MM.1S (cell line): Measurements from ENCODE around the gene TCF7L2.

ENCODE experiments used
- DNase-seq: peaks from one replicate; pipeline ENCODE4 v3.0.0-alpha.2; 2015
- H2AFZ ChIP-seq: fragments of 300-600 bp; sonication (generic); 2 replicates; pipeline ENCODE4 v1.6.0; 2016; ENCODE audit warnings: antibody characterized with exemption, low read length
- H3F3A ChIP-seq: fragments of 300-600 bp; sonication (generic); 2 replicates; pipeline ENCODE4 v1.6.1; 2016; ENCODE audit warnings: mild to moderate bottlenecking, antibody characterized with exemption, low read length, moderate library complexity, mixed read lengths; ENCODE audit not compliant: insufficient read depth
- H3K27ac ChIP-seq: fragments of 300-600 bp; sonication (generic); 2 replicates; pipeline ENCODE4 v1.5.1; 2016; ENCODE audit warnings: mild to moderate bottlenecking, low read length
- H3K27me3 ChIP-seq: fragments of 300-600 bp; sonication (generic); replicated peaks from 2 replicates; pipeline ENCODE4 v1.6.0; 2016; ENCODE audit warnings: low read length; ENCODE audit not compliant: insufficient read depth
- H3K36me3 ChIP-seq: fragments of 300-600 bp; sonication (generic); replicated peaks from 2 replicates; pipeline ENCODE4 v1.6.1; 2016; ENCODE audit warnings: mild to moderate bottlenecking, low read length, mixed read lengths; ENCODE audit not compliant: insufficient read depth
- H3K4me1 ChIP-seq: fragments of 300-600 bp; sonication (generic); 2 replicates; pipeline ENCODE4 v1.6.1; 2016; ENCODE audit warnings: low read length, mixed read lengths
- H3K4me2 ChIP-seq: fragments of 300-600 bp; sonication (generic); 2 replicates; pipeline ENCODE4 v1.6.0; 2016; ENCODE audit warnings: low read depth, low read length
- H3K4me3 ChIP-seq: fragments of 300-600 bp; sonication (generic); 2 replicates; pipeline ENCODE4 v1.5.1; 2016; ENCODE audit warnings: low read length, mixed read lengths
- H3K79me2 ChIP-seq: fragments of 300-600 bp; sonication (generic); 2 replicates; pipeline ENCODE4 v1.6.1; 2016; ENCODE audit warnings: mixed run types, low read length, mixed read lengths
- H3K9ac ChIP-seq: fragments of 300-600 bp; sonication (generic); 2 replicates; pipeline ENCODE4 v1.6.1; 2016; ENCODE audit warnings: low read length, mixed read lengths
- H3K9me2 ChIP-seq: fragments of 300-600 bp; sonication (generic); replicated peaks from 2 replicates; pipeline ENCODE4 v1.6.1; 2016; ENCODE audit warnings: mild to moderate bottlenecking, low read length, mixed read lengths; ENCODE audit not compliant: insufficient read depth
- H3K9me3 ChIP-seq: fragments of 300-600 bp; sonication (generic); replicated peaks from 2 replicates; pipeline ENCODE4 v1.6.1; 2016; ENCODE audit warnings: mild to moderate bottlenecking, low read length, mixed read lengths; ENCODE audit not compliant: insufficient read depth
- H4K20me1 ChIP-seq: fragments of 300-600 bp; sonication (generic); 2 replicates; pipeline ENCODE4 v1.6.1; 2016; ENCODE audit warnings: mild to moderate bottlenecking, low read length, moderate library complexity, mixed read lengths; ENCODE audit not compliant: insufficient read depth
- EZH2 ChIP-seq: fragments of 300-600 bp; sonication (generic); optimal IDR thresholded peaks from 2 replicates; pipeline ENCODE3; 2017; ENCODE audit warnings: low read depth, mild to moderate bottlenecking, antibody characterized with exemption, low read length, mixed read lengths
- EZH2phosphoT487 ChIP-seq: fragments of 300-600 bp; sonication (generic); IDR thresholded peaks from 2 replicates; pipeline ENCODE4 v1.6.1; 2018; ENCODE audit warnings: antibody characterized with exemption, low read length
- TF ChIP-seq, protein P1 (sequence below): fragments of 300-600 bp; sonication (generic); IDR thresholded peaks from 2 replicates; pipeline ENCODE4 v1.5.1; 2016; ENCODE audit warnings: antibody characterized with exemption, low read length, mixed read lengths

The TCF7L2 gene

DNA sequence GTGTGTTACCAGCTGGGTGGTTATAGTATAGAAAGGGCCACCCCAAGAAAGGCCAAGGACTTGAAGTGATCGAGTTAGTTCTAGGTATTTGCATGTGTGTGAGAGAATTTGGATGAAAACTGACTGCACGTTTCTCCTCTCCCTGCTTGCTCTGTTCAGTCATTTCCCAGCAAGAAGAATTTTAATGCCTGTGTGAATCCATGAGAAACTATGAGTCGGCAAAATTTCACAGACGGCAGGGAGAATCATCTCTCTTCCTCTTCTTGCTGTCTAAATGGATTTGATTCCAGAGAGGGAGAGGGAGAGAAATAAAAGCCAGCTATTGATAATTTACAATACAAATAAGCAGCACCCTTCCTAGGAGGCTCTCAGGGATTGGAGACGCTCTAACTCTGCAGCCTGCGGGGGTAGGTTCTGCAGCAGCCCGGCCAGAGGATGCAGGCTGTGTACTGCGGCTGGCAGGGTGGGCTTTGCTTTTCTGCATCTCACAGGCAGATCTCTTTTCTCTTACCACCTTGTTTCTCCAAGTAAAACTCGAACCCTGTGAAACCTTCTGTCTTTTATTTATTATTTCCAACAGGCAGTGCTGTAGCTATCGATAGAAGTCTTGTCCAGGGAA, 183.6 kb downstream of the TCF7L2 start:
- no peak for DNase-seq
- Histone ChIP-seq H3K4me2 (no peak overlapping the region), H3K9me2 (no peaks in the 10 kb centered on the region), H3K27me3 (peaks cover 3% of the 10 kb centered on the region; the same call in 1 of the 2 replicates), H3K27ac (no peak overlapping the region), H4K20me1 (no peaks in the 10 kb centered on the region), H3K4me1 (no peaks in the 10 kb centered on the region), H3K36me3 (no peaks in the 10 kb centered on the region), H3K9me3 (no peaks in the 10 kb centered on the region), H3K4me3 (no peak overlapping the region), H2AFZ (no peak overlapping the region), H3F3A (no peaks in the 10 kb centered on the region), H3K9ac (no peak overlapping the region), H3K79me2 (no peaks in the 10 kb centered on the region)
- TF ChIP-seq EZH2phosphoT487 (no peak), EZH2 (no peak)
- TF ChIP-seq, protein P1, sequence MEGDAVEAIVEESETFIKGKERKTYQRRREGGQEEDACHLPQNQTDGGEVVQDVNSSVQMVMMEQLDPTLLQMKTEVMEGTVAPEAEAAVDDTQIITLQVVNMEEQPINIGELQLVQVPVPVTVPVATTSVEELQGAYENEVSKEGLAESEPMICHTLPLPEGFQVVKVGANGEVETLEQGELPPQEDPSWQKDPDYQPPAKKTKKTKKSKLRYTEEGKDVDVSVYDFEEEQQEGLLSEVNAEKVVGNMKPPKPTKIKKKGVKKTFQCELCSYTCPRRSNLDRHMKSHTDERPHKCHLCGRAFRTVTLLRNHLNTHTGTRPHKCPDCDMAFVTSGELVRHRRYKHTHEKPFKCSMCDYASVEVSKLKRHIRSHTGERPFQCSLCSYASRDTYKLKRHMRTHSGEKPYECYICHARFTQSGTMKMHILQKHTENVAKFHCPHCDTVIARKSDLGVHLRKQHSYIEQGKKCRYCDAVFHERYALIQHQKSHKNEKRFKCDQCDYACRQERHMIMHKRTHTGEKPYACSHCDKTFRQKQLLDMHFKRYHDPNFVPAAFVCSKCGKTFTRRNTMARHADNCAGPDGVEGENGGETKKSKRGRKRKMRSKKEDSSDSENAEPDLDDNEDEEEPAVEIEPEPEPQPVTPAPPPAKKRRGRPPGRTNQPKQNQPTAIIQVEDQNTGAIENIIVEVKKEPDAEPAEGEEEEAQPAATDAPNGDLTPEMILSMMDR: no peak

DNA sequence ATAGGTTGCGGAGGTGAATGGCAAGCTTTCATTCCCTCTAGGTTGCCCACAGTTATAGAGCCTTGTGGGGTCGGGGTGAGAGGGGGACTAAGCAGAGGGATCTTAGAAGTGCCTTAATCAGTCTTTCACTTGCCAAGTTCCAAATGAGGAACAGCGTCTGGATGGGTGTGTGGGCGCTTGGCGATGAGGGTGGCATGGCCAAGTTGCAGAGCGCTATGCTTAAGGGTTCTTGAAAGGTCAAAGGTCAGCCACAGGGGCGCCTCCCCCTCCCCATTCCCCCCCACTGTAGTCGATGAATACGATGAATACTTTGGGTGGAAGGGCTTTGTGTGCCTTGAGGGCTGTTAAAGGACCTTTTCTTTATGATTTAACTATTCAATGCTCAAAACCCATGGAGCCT, 185.0 kb downstream of the TCF7L2 start:
- Histone ChIP-seq H3K9me2 (no peaks in the 10 kb centered on the region), H3K4me2 (no peak overlapping the region), H3F3A (no peaks in the 10 kb centered on the region), H3K9me3 (no peaks in the 10 kb centered on the region), H4K20me1 (no peaks in the 10 kb centered on the region), H3K79me2 (no peaks in the 10 kb centered on the region), H2AFZ (no peak overlapping the region), H3K27me3 (no peaks in the 10 kb centered on the region; the same call in 1 of the 2 replicates), H3K27ac (no peak overlapping the region), H3K4me3 (no peak overlapping the region), H3K9ac (no peak overlapping the region), H3K36me3 (no peaks in the 10 kb centered on the region), H3K4me1 (no peaks in the 10 kb centered on the region)
- DNase-seq: no peak
- TF ChIP-seq EZH2phosphoT487: no peak
- TF ChIP-seq EZH2: no peak
- TF ChIP-seq, protein P1: no peak

DNA sequence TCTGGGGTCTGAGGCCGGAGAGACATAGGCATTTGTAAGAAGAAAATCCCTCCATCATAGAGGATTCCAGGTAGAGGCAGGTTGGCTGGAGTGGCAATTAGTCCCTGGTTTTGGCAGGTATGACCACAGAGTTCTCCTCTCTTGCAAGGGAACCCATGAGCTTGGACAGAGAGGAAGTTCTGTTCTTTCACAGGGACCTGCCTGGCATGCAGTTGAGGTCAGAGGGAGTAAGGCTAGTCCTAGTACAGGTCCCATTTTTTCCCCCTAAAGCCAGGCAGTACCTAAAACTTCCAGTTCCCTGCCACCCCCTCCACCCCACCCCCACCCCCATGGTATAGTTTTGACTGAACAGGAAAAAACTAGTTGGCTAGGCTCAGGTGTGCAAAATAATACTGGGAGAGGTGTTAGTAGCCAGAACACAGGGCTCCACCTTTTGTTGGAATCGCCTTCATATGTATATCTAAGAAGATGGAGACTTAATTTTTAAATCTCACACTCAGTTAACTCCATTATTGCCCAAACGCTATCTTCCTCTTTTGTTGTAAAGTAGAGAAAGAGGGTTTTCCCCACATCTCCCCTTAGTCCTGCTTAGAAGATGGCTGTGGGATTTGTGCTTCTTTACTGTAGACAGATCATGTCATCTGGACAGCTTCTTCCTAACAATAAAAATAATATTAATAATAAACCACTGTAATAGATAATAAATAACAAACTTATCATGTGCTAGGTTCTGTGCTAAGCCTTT, 188.1 kb downstream of the TCF7L2 start:
- no peaks in the 10 kb centered on the region for H3F3A ChIP-seq
- no peaks in the 10 kb centered on the region for H3K4me1 ChIP-seq
- DNase-seq: no peak
- H3K4me3 ChIP-seq: no peak overlapping the region
- no peak overlapping the region for H3K27ac ChIP-seq
- no peaks in the 10 kb centered on the region; the same call in 1 of the 2 replicates for H3K27me3 ChIP-seq
- H3K4me2 ChIP-seq: no peak overlapping the region
- no peaks in the 10 kb centered on the region for H3K9me3 ChIP-seq
- H3K79me2 ChIP-seq: no peaks in the 10 kb centered on the region
- TF ChIP-seq EZH2phosphoT487 (no peak), EZH2 (no peak)
- TF ChIP-seq, protein P1: no peak
- no peaks in the 10 kb centered on the region for H3K9me2 ChIP-seq
- no peaks in the 10 kb centered on the region for H3K36me3 ChIP-seq
- no peak overlapping the region for H2AFZ ChIP-seq
- H3K9ac ChIP-seq: no peak overlapping the region
- no peaks in the 10 kb centered on the region for H4K20me1 ChIP-seq
